ENCODE data around the gene ELF5. TPM values are rescaled to one million over a fixed set of nuclear protein-coding genes. Genes with fewer than 3 reads are reported as not detected.

ELF5 gene
- total RNA-seq, 1 experiment from 2014 or later, result not detected

DNA sequence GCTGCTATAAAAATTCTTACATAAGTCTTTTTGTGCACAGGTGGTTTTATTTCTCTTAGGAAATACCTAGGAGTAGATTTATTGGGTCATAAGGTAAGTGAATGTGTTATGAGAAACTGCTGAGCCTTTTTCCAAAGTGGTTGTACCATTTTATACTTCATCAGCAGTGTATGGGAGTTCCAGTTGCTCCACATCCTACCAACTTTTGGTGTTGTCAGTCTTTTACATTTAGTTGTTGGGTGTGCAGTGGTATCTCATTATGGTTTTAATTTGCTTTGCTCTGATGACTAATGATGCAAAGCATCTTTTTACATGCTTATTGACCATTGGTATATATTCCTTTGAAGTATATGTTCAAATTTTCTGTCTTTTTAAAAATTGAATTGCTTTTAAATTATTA lies 71.8 kb downstream of the ELF5 start:
- Histone ChIP-seq H3K4me1 (no peaks in the 10 kb centered on the region), H3K27ac (no peak overlapping the region), H3K36me3 (no peaks in the 10 kb centered on the region), H3K4me3 (no peak overlapping the region), H3K27me3 (no peaks in the 10 kb centered on the region), H3K9me3 (replicated peaks) (no peaks in the 10 kb centered on the region)
- no peak for DNase-seq

DNA sequence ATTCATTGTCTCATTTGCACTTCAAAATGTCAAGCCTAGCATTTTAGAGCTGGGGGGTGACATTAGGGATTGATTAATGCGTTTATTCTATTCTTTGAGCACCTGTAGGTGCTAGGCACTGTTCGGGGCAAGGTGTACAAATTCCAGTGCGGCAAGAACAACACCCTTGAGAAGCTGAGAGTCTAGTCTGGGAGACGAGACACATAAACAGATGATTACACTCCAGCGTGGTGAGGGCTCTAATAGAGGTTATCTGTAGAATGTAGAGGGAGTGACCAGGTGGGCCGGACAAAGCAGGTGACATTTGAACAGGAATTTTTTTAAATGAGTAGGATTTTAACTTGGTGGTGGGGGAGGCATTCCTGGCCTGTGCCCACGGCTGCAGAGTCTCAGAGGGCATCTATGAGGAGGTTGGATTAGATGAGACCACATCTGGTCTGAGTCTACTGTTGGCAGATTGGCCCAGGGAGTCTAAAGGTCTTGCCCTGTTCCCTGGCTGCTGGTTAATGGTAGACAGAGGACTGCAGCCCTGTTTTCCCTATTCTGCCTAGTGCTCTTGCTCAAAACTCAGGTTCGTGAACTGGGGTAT lies 73.9 kb downstream of the ELF5 start:
- Histone ChIP-seq H3K4me1 (no peaks in the 10 kb centered on the region), H3K27ac (no peak overlapping the region), H3K4me3 (peak overlapping the region; percentile 92), H3K9me3 (replicated peaks) (no peaks in the 10 kb centered on the region), H3K27me3 (no peaks in the 10 kb centered on the region), H3K36me3 (no peaks in the 10 kb centered on the region)
- DNase-seq, result peak in 1 of 2 experiments; percentile 7

DNA sequence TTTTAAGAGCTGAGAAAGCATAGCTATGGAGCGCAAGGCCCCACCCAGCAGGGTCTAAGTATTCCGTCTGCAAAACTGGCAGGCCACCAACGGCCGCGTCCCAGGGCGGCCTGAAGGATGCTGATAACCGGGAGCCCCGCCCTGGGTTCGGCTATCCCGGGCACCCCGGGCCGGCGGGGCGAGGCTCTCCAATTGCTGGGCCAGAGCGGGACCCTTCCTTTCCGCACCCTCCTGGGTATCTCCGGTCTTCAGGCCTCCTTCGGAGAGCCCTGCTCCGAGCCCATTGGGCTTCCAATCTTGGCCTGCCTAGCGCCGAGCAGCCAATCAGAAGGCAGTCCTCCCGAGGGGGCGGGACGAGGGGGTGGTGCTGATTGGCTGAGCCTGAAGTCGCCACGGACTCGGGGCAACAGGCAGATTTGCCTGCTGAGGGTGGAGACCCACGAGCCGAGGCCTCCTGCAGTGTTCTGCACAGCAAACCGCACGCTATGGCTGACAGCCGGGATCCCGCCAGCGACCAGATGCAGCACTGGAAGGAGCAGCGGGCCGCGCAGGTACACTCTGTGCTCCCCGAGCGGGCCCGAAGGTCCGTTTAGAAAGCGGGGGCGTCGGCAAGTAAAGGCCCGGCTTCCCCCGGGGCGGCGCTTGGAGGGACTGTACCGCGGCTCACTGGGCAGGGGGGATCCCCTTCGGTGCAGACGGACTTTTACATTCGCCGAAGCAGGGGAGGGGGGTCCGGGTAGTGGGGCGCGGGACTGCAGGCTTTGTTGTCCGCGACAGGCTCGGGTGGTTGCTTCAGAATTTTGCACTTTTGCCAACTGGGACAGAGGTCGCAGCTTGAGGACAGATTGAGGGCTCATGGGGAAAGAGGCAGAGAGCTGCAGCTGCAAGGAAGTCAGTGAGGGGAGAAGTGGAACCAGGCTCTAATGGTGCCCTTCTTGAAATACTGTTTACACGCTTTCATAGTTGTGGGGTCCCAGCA lies 74.8 kb downstream of the ELF5 start, which contains the start of gene CAT:
TSS of gene CAT (plus strand) at position 406 of the 979 bp plus-strand sequence. CDS start at position 486, 80 bp downstream.
- H3K36me3 ChIP-seq, result no peaks in the 10 kb centered on the region
- H3K9me3 ChIP-seq (replicated peaks), result no peaks in the 10 kb centered on the region

DNA sequence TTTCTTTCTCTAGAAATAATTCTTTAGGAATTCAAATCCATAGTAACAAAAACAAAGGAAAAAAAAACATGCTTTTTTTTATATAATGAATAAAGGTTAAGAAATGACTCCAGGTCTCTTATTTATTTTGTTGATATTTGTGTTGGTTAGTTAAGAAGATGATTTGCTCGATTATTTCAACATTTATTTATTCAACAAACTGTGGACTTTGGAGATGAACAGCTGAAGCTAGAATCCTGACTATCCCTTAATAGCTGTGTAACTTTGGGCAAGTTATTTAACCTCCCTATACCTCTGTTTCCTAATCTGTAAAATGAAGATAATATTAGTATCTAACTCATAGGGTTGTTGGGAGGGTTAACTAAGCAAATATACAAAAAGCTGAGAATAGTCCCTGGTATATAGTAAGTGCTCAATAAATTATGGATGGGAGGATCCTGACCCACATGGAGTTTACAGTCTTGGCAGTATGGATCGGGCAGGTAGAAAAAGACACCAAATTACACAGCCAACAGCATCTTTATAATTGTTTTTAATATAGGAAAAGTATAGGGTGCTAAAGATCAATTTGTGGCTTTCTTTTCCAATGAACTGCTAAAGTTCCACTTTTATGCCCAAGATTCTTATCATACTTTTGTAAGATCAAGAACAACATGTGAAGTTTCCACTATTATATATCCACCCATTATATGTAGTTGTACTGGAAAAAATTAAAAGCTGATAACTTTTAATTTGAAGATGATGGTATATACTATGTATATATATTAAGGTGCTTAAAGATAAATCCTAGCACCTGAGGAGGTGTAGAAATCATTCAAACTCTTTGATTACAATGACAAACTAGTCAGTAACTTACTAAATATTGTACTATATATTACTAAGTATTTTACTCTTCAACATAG lies 76.1 kb downstream of the ELF5 start:
- H3K4me1 ChIP-seq, result no peaks in the 10 kb centered on the region
- no peak for DNase-seq
- H3K4me3 ChIP-seq, result peak overlapping the region; percentile 92
- H3K27me3 ChIP-seq, result no peaks in the 10 kb centered on the region
- no peaks in the 10 kb centered on the region for H3K36me3 ChIP-seq
- H3K27ac ChIP-seq, result no peak overlapping the region
- no peaks in the 10 kb centered on the region for H3K9me3 ChIP-seq (replicated peaks)

More for the DNA sequence above, 74.8 kb downstream of the ELF5 start, which contains the start of gene CAT:
- Histone ChIP-seq H3K4me1 (no peaks in the 10 kb centered on the region), H3K4me3 (peak within 1 kb of the TSS; percentile 92), H3K27me3 (no peaks in the 10 kb centered on the region), H3K27ac (peak within 1 kb of the TSS; percentile 77)
- peak; percentile 97 for DNase-seq

DNA sequence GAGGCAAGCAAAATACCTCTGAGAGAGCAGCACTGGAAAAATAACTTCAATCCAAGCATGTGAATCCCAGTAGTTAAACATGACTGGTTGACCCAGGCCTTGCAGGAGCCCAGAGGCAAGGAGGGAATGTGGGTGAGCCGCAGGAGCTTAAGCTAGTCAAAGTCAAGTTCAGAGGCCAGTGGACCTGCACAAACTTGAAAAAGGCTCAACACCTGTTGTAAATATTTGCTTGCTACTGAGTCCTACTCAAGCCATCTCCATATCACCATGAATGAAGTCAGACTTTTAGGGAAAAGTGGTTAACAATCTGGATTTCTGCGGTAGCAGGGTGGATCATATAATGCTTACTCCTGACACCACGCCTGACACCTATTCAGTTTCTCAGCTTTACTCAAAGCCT lies 79.7 kb downstream of the ELF5 start:
- no peaks in the 10 kb centered on the region for H3K4me1 ChIP-seq
- H3K27me3 ChIP-seq, result no peaks in the 10 kb centered on the region
- H3K36me3 ChIP-seq, result no peaks in the 10 kb centered on the region
- no peak overlapping the region for H3K4me3 ChIP-seq
- no peak overlapping the region for H3K27ac ChIP-seq
- DNase-seq, result no peak
- H3K9me3 ChIP-seq (replicated peaks), result no peaks in the 10 kb centered on the region

DNA sequence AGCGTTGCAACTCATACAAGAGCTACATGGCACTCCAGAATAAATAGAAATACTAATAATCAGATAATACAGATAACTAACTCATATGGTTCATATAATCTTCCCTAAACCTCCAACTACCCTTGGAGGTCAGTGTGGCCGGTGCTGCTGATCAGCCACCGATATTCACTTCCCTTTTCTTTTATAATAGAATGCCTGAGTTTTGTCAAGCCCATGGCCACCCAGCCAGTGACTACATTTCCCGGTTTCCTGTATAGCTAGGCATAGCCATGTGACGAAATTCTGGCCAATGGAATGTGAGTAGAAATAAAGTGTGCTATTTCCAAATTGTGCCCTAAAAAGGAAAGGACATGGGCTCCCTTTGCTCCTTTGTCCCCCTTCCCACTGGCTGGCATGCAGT lies 80.8 kb downstream of the ELF5 start:
- no peak for DNase-seq
- no peaks in the 10 kb centered on the region for H3K9me3 ChIP-seq (replicated peaks)
- H3K4me3 ChIP-seq, result no peak overlapping the region

DNA sequence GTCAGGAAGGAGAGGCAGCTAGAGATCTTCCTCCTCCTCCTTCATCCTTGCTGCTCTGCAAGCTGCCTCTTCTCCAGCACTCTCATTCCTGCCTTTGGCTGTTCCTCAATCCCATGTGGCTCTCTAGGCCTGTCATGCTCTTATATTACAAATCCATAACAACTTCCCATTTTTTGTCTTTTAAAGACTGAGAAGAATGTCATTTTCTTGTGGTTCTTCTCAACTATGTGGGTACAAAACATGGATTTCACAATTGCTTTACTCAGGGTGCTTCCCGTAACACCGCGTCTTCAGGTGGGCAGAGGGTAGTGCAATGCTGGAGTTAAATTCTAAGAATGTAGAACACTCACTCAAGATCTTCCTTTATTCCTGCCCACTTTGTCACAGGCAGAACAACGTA lies 81.6 kb downstream of the ELF5 start:
- DNase-seq, result no peak
- Histone ChIP-seq H3K4me3 (no peak overlapping the region), H3K27me3 (no peaks in the 10 kb centered on the region), H3K36me3 (no peaks in the 10 kb centered on the region), H3K9me3 (replicated peaks) (no peaks in the 10 kb centered on the region), H3K4me1 (no peaks in the 10 kb centered on the region), H3K27ac (no peak overlapping the region)

More for the DNA sequence above, 80.8 kb downstream of the ELF5 start:
- H3K36me3 ChIP-seq, result no peaks in the 10 kb centered on the region
- H3K27me3 ChIP-seq, result no peaks in the 10 kb centered on the region
- no peak overlapping the region for H3K27ac ChIP-seq
- no peaks in the 10 kb centered on the region for H3K4me1 ChIP-seq

Other genes starting within 250 kb of the ELF5 start
- gene ABTB2, start 155.8 kb downstream of the ELF5 start, total RNA-seq (2014; rRNA removed; shearing (Covaris generic)), result 0.83 and 1.1 TPM in 2 replicates
- 32.6 and 32.7 TPM in 2 replicates for gene CAT, start 74.9 kb downstream of the ELF5 start, total RNA-seq (2014; rRNA removed; shearing (Covaris generic))
- gene EHF, start 107.3 kb upstream of the ELF5 start, total RNA-seq (2014; rRNA removed; shearing (Covaris generic)), result not detected in 2 replicates

Data from SJCRH30 (cell line).